Ureter (tissue), 1 donor: ENCODE measurements around the gene EMC1. TPM values are rescaled to one million over a fixed set of nuclear protein-coding genes. Genes with fewer than 3 reads are reported as not detected.
A peak's percentile ranks its signal among the peaks of the same experiment; 100 is the strongest.
"Not testable (repeated sequence)": the region's sequence is repeated elsewhere in the genome, so short reads cannot be mapped to it uniquely, and the experiment has no call there.

Experiments
- DNase-seq: peaks from one replicate; pipeline ENCODE4 v3.0.0-alpha.2; 2020; ENCODE audit warnings: low spot score
- total RNA-seq: library from RNA; stranded (reverse); gene quantifications from one replicate; pipeline ENCODE4 v1.2.4, GENCODE V29; 2023
- donor health status: DM: yes; HTN: yes; CAD: no.

Gene EMC1
- total RNA-seq, 1 donor from 2014 or later, result 54.6 TPM

DNA sequence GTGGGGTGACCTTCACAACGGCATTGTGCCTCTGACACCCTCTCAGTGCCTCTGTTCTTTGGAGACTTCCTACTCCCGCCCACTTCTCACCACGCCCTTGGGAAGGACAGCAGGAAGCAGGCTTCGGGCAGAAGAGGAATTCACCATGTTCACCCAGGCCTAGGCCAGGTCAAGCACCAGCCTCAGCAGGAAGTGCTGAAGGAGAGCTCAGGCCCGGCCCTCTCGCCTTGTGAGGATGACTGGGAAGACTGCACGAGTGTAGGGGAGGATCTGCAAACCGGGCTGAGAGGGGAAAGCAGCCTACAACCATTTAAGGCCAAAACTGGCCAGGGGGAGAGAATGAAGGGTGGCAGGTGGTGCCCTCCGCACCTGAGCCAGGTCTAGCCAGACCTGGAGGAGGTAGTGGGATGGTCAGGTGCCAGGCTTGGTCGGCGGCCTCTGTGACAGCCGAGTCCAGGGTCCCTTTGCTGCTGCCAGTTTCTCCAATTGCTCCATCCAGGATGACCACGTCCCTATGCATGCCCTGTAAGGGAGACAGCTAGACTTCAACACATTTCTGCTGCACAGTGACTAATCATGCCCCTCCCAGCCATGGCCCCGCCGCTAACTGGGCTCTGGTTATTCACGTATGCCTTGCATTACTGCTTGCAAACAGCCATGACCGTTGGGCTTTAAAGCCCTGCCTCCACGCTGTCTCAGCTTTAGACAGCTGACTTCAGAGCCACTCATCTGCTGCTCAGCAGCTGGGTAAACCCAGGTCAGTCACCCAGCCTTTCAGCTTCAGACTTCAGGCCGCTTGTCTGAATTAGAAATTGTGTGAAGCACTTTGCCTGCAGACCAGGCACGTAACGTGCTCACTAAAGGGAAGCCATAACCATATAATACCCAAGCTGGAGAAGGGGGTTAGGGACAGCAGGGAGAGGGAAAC is 9.2 kb upstream of the EMC1 start:
- DNase-seq, result no peak

- DNase-seq, result no peak
Measured at GRCh38 chr1:19258353-19258752, 7.0 kb upstream of the EMC1 start.

- DNase-seq, result no peak
Measured at GRCh38 chr1:19257178-19257914, 6.0 kb upstream of the EMC1 start.

GRCh38 chr1:19256301-19256700 is 5.0 kb upstream of the EMC1 start:
- DNase-seq, result not testable (repeated sequence)

- no peak for DNase-seq
Measured at GRCh38 chr1:19255288-19255687, 4.0 kb upstream of the EMC1 start.

DNA sequence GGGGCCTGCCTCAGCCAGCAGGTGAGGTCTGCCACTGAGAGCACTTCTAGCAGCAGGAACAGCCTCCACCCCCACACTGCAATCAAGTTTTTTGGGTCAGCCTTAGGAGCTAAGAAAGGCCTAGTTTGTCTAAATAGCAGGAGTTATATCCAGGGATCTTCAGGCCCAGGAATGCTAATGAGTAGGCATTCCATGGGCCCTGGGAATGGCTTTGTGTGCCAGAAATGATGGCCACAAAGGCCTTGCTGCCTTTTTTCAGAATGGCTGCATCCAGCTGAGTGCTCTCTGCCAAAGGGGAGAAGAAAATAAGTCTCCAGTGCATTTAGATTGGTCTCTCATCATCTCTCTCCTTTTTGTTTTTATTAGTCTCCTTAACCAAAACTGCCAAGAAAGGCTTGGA is 3.1 kb upstream of the EMC1 start:
- no peak for DNase-seq

DNA sequence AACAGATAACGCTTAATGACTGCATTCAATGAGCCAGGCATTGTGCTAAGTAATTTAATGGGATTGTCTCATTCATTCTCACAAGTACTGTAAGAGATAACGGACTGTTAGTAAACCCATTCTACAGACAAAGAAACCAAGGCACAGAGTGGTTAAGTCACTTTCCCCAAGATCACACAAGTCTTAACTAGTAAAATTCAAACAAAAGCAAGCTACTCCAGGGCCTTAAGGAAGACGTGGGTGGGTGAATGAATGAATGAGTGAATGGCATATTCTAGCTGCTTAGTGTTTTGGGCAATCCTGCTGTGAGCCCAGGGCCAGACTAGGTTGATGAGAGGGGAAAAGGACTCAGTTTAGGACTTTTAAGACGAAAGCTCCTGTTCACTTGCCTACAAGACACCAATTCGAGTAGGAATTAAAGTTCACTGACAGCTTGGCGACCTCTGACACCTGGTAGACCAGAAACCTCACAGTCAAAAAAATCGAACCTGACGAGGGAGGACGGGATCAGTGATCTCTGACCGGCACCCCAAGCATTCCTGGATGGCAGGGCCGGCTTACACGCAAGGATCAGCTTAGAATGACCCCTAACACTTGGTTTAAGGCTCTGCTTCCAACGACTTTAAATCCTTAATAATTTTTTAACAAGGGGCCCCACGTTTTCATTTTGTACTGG is 557 bp downstream of the EMC1 start:
- no peak for DNase-seq

GRCh38 chr1:19240673-19241538 is 10.4 kb downstream of the EMC1 start:
- DNase-seq, result peak; percentile 74

- DNase-seq, result no peak
Measured at GRCh38 chr1:19239876-19240275, 11.4 kb downstream of the EMC1 start.

DNA sequence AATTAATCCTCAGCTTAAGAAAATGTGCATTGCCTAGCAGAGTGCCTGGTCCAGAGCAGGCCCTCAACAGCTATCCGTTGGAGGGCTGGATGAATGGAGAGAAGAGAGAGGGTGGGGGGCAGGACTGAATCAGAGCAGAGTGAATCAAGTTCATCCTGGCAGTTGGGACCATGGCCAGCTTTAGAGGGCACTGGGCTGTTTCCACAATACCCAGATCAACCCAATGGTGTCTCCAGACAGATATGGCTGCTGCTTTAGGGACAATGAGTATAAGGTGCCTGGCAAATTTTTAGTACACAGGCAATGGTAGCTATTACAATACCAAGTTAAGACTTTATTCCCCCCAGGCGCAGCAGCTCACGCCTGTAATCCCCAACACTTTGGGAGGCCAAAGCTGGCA is 17.1 kb downstream of the EMC1 start:
- no peak for DNase-seq

GRCh38 chr1:19232524-19232846 is 18.8 kb downstream of the EMC1 start:
- peak; percentile 52 for DNase-seq

GRCh38 chr1:19231736-19232523 is 19.4 kb downstream of the EMC1 start:
- not testable (repeated sequence) for DNase-seq

DNA sequence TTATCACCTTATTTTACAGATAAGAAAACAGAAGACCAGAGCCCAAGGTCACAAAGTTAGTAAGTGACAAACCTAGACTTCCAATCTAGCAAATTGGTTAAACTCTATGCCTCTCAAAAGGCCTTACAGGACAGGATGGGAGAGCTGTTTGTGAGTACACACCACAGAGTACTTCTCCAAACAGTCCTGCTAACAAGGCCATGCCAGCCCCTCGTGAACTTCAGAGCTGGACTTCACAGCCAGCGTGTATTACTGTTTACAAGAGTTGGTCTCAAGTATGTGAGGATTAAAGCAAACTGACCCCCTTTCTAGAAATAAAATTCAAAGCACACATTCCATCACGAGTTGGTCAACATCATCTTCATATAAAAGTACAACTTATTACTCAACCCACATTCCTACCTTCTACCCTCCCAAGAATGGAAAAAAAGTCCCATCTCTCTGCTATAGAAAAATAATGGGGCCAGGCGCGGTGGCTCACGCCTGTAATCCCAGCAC is 21.4 kb downstream of the EMC1 start:
- DNase-seq, result no peak

DNA sequence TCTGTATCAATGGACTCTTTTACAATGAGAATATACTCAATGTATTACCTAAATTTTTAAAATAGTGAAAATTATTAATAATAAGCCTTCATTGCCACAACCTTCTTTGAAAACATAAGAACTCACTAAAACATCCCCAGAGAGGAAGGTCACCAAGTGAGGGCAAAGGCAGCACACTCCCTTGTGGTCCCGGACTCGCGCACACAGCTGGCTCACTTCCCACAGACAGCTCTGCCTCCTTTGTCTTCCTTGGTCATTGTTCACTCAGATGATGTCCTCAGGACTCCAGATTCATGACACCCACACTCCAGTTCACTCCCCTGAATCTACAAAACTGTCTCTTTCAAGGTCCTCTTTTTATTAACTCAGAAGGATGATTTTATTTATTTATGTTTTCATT is 22.1 kb downstream of the EMC1 start:
- DNase-seq, result no peak

- DNase-seq, result no peak
Measured at GRCh38 chr1:19222979-19223824, 28.1 kb downstream of the EMC1 start.

- no peak for DNase-seq
Measured at GRCh38 chr1:19222573-19222972, 28.8 kb downstream of the EMC1 start.

- DNase-seq, result no peak
Measured at GRCh38 chr1:19220991-19221390, 30.3 kb downstream of the EMC1 start.

DNA sequence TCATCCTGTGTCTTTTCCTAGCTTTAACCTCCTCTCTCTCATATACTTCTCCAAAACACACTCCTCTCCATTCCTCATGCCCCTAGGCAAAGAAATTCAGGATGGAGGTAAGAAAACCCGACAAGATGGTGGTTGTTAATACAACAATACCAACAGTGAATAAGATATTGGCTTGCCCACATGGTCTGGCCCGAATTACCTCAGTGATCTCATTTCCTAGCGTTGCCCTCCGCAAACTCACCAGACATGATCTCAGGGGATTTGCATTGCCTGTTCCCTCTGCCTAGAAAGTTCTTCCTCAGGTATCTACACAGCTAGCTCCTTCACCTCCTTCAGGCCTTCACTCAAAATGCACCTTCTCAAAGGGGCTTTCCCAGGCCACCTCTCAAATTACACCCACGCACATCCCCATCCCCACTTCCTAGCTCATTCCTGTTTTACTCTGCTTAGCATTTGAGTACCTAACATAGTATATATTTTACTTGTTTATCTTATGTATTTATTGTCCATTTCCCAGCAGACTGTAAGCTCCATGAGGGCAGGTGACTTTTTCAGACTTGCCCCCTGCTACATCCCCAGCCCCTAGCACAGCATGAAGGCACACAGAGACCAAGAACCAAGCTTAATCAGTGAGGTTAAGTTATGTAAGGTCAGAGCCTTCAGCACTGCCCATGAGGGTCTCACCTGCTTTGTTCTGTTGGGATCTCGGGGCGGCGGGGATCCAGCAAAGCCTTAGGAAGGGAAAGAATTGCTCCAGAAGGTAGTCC is 31.1 kb downstream of the EMC1 start:
- no peak for DNase-seq

DNA sequence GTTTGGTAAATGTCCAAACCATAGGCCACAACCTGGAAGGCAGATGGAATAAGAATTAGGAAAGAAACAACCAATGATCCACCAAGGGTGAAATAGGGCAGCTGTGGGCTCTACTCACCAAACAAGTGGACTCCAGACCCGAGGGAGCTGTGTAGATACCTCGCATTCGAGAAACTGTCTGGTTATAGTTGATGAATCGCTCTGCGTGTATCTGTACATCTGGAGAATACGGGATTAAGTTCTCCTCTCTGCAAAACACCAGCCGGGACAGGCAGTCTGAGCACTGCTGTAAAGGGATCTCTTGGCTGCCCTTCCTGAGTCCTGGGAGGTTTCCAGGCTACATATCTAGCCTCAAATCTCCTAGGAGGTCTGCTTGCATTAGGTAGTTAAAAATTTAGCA is 31.9 kb downstream of the EMC1 start:
- no peak for DNase-seq
